PC-9 (cell line): ENCODE data around the gene MAGI3. TPM values are rescaled to one million over a fixed set of nuclear protein-coding genes. Genes with fewer than 3 reads are reported as not detected.

ENCODE experiments used
- Bru-seq: library from RNA; stranded (reverse); fragments of 400-500 nt; gene quantifications from one replicate; lab custom pipeline; 2021; lab: Mats Ljungman, UMichigan
- BruChase-seq, 2 experiments: library from RNA; stranded (reverse); fragments of 400-500 nt; gene quantifications; one replicate each; lab custom pipeline; 2021; lab: Mats Ljungman, UMichigan
- BruUV-seq: library from RNA; stranded (reverse); fragments of 400-500 nt; replicated peaks from 2 replicates; lab custom pipeline; 2021; lab: Mats Ljungman, UMichigan
- CTCF ChIA-PET: fragments of 300-600 bp; sonication (Branson Sonifier 250); formaldehyde crosslinking; loops from one replicate; lab custom pipeline; 2022; ENCODE audit warnings: antibody characterized with exemption; lab: Charles Lee
- POLR2A ChIA-PET: fragments of 300-600 bp; sonication (Branson Sonifier 250); formaldehyde crosslinking; loops from one replicate; lab custom pipeline; 2022; ENCODE audit warnings: antibody characterized with exemption; ENCODE audit not compliant: unreplicated experiment; lab: Charles Lee
- DNase-seq, 2 experiments: peaks; one replicate each; pipeline versions ENCODE4 v3.0.0 to v3.0.0-alpha.2; 2015 to 2022; ENCODE audit warnings: mixed read lengths in 1 of 2
- H2AFZ ChIP-seq: fragments of 200-600 bp; sonication (generic); 2 replicates; pipeline ENCODE4 v1.8.1; 2017; ENCODE audit warnings: antibody characterized with exemption
- H3F3A ChIP-seq: fragments of 200-600 bp; sonication (generic); 2 replicates; pipeline ENCODE4 v1.8.1; 2017; ENCODE audit warnings: antibody characterized with exemption, mild to moderate bottlenecking, low read depth; ENCODE audit not compliant: insufficient read depth
- H3K27ac ChIP-seq: fragments of 200-600 bp; sonication (generic); 2 replicates; pipeline ENCODE4 v1.6.1; 2016; ENCODE audit warnings: mixed run types
- H3K27me3 ChIP-seq: fragments of 200-600 bp; sonication (generic); 2 replicates; pipeline ENCODE4 v1.6.1; 2016; ENCODE audit warnings: low read depth, mixed run types; ENCODE audit not compliant: insufficient read depth
- H3K36me3 ChIP-seq: fragments of 200-600 bp; sonication (generic); 2 replicates; pipeline ENCODE4 v1.6.1; 2016; ENCODE audit warnings: low read depth, mixed run types
- H3K4me1 ChIP-seq: fragments of 200-600 bp; sonication (generic); replicated peaks from 2 replicates; pipeline ENCODE4 v1.6.1; 2016; ENCODE audit warnings: mixed run types; ENCODE audit not compliant: insufficient read depth
- H3K4me2 ChIP-seq: fragments of 200-600 bp; sonication (generic); 2 replicates; pipeline ENCODE4 v1.6.1; 2017; ENCODE audit warnings: mixed run types
- H3K4me3 ChIP-seq: fragments of 200-600 bp; sonication (generic); 2 replicates; pipeline ENCODE4 v1.6.1; 2016; ENCODE audit warnings: mixed run types
- H3K79me2 ChIP-seq: fragments of 200-600 bp; sonication (generic); 2 replicates; pipeline ENCODE4 v1.6.1; 2017; ENCODE audit warnings: low read depth, mixed run types
- H3K9me2 ChIP-seq: fragments of 200-600 bp; sonication (generic); 2 replicates; pipeline ENCODE4 v1.8.1; 2017; ENCODE audit warnings: mild to moderate bottlenecking; ENCODE audit not compliant: insufficient read depth
- H3K9me3 ChIP-seq: fragments of 200-600 bp; sonication (generic); 2 replicates; pipeline ENCODE4 v1.8.1; 2016; ENCODE audit warnings: low read depth; ENCODE audit not compliant: insufficient read depth
- H4K20me1 ChIP-seq: fragments of 200-600 bp; sonication (generic); 2 replicates; pipeline ENCODE4 v1.8.1; 2017; ENCODE audit not compliant: insufficient read depth
- EZH2 ChIP-seq: fragments of 200-600 bp; sonication (generic); IDR thresholded peaks from 2 replicates; pipeline ENCODE4 v1.8.0; 2017; ENCODE audit warnings: antibody characterized with exemption, low read depth
- intact Hi-C: fragments of 100-400 bp; cut with micrococcal nuclease; formaldehyde crosslinking; loops from one replicate; pipeline ENCODE4 v1.10.0; 2022; ENCODE audit not compliant: unreplicated experiment
- long read RNA-seq: library from polyadenylated mRNA; stranded (forward); transcript quantifications from one replicate; pipeline ENCODE4 v2.0.0, GENCODE V29; 2022
- total RNA-seq: library from RNA; stranded (reverse); gene quantifications from 2 replicates; pipeline ENCODE4 v1.2.3, GENCODE V29; 2021
- TF ChIP-seq, protein P1 (sequence below): fragments of 200-600 bp; sonication (generic); conservative IDR thresholded peaks from 2 replicates; pipeline ENCODE4 v1.6.1; 2017; ENCODE audit warnings: mixed run types, antibody characterized with exemption, mild to moderate bottlenecking, moderate library complexity

Gene MAGI3
- total RNA-seq (17.3 and 18.5 TPM in 2 replicates), Bru-seq, nascent RNA (percentile 74 among the genes with signal in this experiment), BruChase-seq, experiment 1, labeled RNA remaining after a 2-hour chase (percentile 65 among the genes with signal in this experiment), BruChase-seq, experiment 2, labeled RNA remaining after a 6-hour chase (percentile 62 among the genes with signal in this experiment)
- long read RNA-seq, full-length matches to known transcripts: 4 of 9 reads
- long read RNA-seq, partial matches to known transcripts: 3 of 9 reads
- long read RNA-seq, other reads (novel, unspliced or antisense): 2 of 9 reads

DNA sequence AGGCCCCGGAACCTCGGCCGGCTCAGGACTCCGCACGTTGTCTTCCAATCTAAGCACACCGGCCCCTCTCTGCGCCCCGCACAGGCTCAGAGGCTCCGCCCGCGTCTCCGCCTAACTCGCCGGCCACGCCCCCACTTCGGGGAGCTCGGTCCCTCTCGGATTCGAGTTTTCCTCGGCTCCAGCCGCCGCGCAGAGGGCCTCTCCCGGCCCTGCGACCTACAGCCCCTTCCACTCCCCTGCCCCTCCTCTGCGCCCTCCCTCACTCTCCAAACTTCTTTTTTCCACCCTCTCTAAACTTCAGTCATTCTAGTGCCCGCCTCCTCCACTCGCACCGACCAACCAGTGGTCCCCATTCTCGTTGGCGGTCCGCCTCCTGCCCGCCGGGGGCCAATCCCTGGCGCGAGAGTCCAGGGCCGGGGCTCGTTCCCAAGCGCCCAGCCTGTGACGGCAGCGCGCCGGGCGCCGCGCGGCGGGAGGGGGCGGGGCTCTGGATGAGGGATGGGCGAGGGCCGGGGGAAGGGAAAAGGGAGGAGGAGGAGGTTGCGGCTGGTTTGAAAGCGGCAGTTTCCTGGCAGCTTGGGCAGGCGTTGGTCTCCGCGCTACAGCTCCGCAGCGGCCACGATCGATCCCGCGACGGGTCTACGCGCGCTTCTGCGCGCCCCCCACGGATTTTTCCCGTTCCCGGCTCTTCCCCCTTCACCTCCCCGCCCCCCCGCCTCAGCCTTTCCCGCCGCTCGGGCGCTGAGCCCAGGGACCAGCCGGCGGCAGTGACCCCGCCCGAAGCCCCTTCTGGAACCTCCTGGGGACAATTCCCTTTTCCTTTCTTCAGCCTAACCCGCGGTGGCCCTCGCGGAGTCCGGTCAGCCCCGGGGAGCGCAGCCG, at the start of gene MAGI3:
MAGI3 (plus strand) TSS at position 563 of the 882 bp plus-strand sequence. CDS start 519 bp downstream, outside the sequence.
- Histone ChIP-seq H2AFZ (peak within 1 kb of the TSS; percentile 93), H4K20me1 (no peaks in the 10 kb centered on the region), H3K9me3 (no peaks in the 10 kb centered on the region), H3F3A (peaks cover 29% of the 10 kb centered on the region), H3K9me2 (no peaks in the 10 kb centered on the region), H3K79me2 (peaks cover 39% of the 10 kb centered on the region), H3K27ac (peak within 1 kb of the TSS; percentile 65), H3K4me1 (peaks cover 57% of the 10 kb centered on the region), H3K36me3 (no peaks in the 10 kb centered on the region), H3K4me3 (peak within 1 kb of the TSS; percentile 78), H3K4me2 (peak within 1 kb of the TSS; percentile 98), H3K27me3 (no peaks in the 10 kb centered on the region)
- POLR2A ChIA-PET: interaction anchor here (0.6 kb wide), 1 partner anchor 70 kb away, joined by 12 read pairs; no protein-coding TSS in a partner anchor
- CTCF ChIA-PET: interaction anchor here (0.5 kb wide), 1 partner anchor 67 kb away, joined by 3 read pairs; no protein-coding TSS in a partner anchor
- TF ChIP-seq, protein P1, sequence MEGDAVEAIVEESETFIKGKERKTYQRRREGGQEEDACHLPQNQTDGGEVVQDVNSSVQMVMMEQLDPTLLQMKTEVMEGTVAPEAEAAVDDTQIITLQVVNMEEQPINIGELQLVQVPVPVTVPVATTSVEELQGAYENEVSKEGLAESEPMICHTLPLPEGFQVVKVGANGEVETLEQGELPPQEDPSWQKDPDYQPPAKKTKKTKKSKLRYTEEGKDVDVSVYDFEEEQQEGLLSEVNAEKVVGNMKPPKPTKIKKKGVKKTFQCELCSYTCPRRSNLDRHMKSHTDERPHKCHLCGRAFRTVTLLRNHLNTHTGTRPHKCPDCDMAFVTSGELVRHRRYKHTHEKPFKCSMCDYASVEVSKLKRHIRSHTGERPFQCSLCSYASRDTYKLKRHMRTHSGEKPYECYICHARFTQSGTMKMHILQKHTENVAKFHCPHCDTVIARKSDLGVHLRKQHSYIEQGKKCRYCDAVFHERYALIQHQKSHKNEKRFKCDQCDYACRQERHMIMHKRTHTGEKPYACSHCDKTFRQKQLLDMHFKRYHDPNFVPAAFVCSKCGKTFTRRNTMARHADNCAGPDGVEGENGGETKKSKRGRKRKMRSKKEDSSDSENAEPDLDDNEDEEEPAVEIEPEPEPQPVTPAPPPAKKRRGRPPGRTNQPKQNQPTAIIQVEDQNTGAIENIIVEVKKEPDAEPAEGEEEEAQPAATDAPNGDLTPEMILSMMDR: no peak
- no peak for TF ChIP-seq EZH2
- no TSS peak for BruUV-seq
- intact Hi-C loops: loop anchor here (2.0 to 10.0 kb wide), 6 partner anchors 65 to 673 kb away; partner anchors contain the start of gene PPM1J
- DNase-seq: peak; percentile 97 to 99

DNA sequence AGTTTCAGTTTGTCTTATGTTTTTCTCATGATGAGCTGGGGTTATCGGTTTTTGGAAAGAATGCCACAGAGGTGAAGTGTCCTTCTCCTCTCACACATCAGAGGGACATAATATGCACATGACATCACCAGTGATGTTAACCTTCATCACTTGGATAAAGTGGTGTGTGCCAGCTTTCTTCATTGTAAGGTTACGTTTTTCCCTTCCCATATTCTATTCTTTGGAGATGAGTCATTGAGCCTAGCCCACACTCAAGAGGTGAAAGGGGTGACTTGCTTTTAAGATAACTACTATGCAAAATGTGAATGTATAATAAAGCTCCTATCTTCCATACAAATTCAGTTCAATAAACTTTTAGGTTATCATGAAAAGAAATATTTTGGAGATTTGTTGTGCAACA, 36.7 kb upstream of the MAGI3 start:
- H3K4me2 ChIP-seq: no peak overlapping the region
- H3K27ac ChIP-seq: no peak overlapping the region
- no peaks in the 10 kb centered on the region for H3K27me3 ChIP-seq
- no peak overlapping the region; the same call in 1 of the 2 replicates for H2AFZ ChIP-seq
- ChIA-PET CTCF (no interaction called here), POLR2A (no interaction called here)
- intact Hi-C loops: no loop called here
- no peaks in the 10 kb centered on the region for H4K20me1 ChIP-seq
- no peaks in the 10 kb centered on the region; the same call in 1 of the 2 replicates for H3F3A ChIP-seq
- H3K79me2 ChIP-seq: no peaks in the 10 kb centered on the region
- DNase-seq: no peak
- peaks cover 11% of the 10 kb centered on the region; the same call in 1 of the 2 replicates for H3K4me1 ChIP-seq
- TF ChIP-seq, protein P1: no peak
- no peak for TF ChIP-seq EZH2
- no TSS peak for BruUV-seq
- H3K9me2 ChIP-seq: no peaks in the 10 kb centered on the region
- H3K9me3 ChIP-seq: no peaks in the 10 kb centered on the region; the same call in 1 of the 2 replicates
- H3K36me3 ChIP-seq: no peaks in the 10 kb centered on the region
- no peak overlapping the region for H3K4me3 ChIP-seq

DNA sequence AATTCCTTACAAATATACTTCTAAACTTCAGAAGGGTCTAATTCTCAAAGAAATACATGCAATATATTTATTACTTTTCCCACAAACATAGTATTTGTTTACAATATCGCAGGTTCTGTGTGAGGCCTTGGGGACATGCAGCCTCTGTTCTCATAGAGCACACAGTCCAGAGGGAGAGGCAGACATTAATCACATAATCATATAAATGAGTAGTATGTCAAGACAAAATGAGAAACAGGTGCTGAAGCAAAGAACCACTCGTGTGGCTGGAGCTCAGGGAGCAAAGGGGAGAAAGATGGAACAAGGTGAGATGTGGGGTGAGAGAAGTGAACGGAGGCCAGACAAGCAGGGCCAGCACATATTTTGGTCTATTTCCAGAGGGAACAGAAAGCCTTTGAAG, 26.4 kb upstream of the MAGI3 start:
- CTCF ChIA-PET: interaction anchor here (0.7 kb wide), 1 partner anchor 314 kb away, joined by 3 read pairs; no protein-coding TSS in a partner anchor
- BruUV-seq: no TSS peak
- Histone ChIP-seq H3K9me3 (no peaks in the 10 kb centered on the region), H3K4me2 (no peak overlapping the region), H3F3A (no peaks in the 10 kb centered on the region), H3K9me2 (no peaks in the 10 kb centered on the region), H3K27me3 (no peaks in the 10 kb centered on the region), H3K27ac (no peak overlapping the region), H3K4me3 (no peak overlapping the region), H4K20me1 (no peaks in the 10 kb centered on the region), H3K79me2 (no peaks in the 10 kb centered on the region), H3K36me3 (no peaks in the 10 kb centered on the region; the same call in 1 of the 2 replicates), H2AFZ (no peak overlapping the region), H3K4me1 (no peaks in the 10 kb centered on the region)
- POLR2A ChIA-PET: no interaction called here
- TF ChIP-seq, protein P1: no peak
- TF ChIP-seq EZH2: no peak
- intact Hi-C loops: no loop called here
- no peak for DNase-seq
